ENCODE data around the gene KY.

GRCh38 chr3:134590766-134591165, 60.1 kb downstream of the KY start:
- TF ChIP-seq CTCF (IDR thresholded peaks at IDR 0.05; ENCODE audit: low read length) (no peak), EZH2 (optimal IDR thresholded peaks at IDR 0.05; ENCODE audit: low read depth, low read length) (no peak), EZH2phosphoT487 (IDR thresholded peaks at IDR 0.05; ENCODE audit: low read length) (no peak)
